HG02798 (cell line): ENCODE data around the gene FBXL17.

ENCODE experiments used
- ATAC-seq: cut with Tn5 transposase; IDR thresholded peaks from one replicate; pipeline ENCODE4 v1.9.1; 2021; ENCODE audit warnings: mild to moderate bottlenecking; ENCODE audit not compliant: unreplicated experiment, poor library complexity

The FBXL17 gene

DNA sequence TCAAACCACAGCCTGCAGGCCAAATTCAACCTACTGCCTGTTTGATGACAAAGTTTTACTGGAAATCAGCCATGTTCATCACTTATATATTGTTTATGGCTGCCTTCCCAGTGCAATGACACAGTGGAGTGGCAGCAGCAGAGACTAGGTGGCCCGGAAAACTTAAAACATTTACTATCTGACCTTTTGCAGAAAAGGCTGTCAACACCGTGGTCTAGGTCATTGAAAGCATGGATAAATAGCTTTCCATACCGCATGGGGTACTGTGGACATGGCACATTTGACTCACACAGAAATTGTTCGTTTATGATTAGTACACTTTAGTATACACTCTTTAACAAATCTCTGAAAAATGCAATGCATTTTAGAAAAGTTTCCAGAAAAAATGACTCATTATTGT, 412.9 kb downstream of the FBXL17 start:
- ATAC-seq = no peak

- ATAC-seq = no peak
These were observed 413.5 kb downstream of the FBXL17 start for GRCh38 chr5:107968406-107968843.

DNA sequence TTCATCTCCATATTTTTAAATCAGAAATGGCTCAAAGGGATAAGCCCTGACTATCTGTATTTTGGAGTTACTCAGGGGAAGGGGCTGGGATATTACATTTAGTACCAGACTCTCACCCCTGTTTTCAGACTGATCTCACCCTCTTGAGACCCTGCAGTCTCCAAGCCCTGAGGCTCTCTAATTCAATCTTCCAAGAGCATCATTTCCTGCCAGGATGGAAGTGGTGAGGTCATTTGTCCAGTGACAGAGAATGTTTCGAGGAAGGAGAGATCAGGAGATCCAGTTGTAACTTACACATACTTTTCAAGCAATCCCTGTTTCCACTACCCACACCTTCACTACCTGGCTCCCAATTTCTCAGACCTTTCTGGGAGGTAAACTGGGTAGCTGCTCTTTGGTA, 415.7 kb downstream of the FBXL17 start:
- no peak for ATAC-seq

- ATAC-seq = no peak
These were observed 417.2 kb downstream of the FBXL17 start for GRCh38 chr5:107964722-107965121.

DNA sequence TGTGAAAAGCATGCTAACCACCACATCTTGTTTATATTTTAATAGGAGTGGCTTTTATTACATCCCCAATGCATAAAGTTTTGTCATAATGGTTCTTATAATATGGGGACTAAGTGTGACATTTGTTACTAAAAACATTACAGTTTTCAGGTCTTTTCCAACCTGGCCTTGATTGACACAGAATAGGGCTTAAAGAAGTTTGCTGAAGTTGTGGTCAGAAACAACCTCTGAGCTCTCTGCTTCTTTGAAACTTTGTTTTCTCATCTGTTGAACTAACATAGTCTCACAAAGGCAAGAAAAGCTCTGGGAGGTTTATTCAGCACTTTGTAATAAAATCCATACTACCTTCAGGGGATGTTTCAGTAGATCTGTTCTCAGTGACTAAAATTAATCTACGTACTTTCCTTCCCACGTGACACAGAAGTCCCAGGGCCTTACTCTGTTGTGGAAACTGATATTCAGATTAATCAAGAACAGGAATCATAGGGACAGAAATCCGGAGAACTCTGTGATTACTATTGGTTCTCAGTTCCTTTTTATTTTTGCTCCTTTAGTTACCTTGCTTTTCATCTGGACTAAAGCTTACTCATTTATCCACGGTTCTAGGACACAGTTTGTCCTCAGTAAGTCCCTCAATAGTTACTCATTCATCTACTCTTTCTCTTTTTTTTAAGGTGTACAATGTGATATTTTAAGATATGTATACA, 422.2 kb downstream of the FBXL17 start:
- no peak for ATAC-seq

DNA sequence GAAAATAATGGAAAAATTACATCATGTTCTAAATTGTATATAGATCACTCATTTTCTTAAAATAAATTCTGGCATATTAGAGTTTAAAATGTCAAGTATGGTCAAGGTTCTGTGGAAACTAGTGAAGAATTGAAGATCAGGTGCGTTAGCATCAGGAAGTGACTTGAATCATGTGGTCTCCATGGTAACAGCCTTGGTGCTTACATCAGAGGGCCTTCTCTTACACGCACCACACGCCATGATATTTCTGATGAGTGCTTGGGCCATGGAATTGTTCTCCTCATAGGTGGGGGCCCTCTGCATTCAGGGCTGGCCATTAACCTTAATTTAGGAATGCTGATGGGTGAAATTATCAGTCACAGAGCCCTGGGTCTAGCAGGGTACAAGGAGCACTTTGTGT, 423.0 kb downstream of the FBXL17 start:
- no peak for ATAC-seq

- no peak for ATAC-seq
These were observed 423.5 kb downstream of the FBXL17 start for GRCh38 chr5:107958432-107958831.

GRCh38 chr5:107957051-107957450, 424.8 kb downstream of the FBXL17 start:
- no peak for ATAC-seq

GRCh38 chr5:107955321-107955720, 426.6 kb downstream of the FBXL17 start:
- no peak for ATAC-seq

DNA sequence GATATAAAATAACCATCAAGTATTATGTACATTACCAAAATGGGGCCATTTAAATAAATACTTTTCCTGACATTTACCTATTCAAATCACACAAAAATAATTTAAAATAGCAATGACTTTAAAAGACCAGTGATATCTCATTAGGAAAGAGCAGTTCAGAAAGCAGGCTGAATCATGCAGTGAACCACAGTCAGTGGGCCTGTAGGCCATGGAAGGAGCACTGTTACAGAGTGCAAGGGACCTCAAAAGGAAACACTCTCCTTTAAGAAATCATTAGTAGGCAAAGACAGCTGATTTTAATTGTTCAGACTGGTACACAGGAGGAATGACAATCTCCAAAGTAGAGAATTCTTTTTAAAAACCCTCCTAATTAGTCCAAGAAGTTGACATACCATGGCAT, 427.6 kb downstream of the FBXL17 start:
- ATAC-seq = no peak

DNA sequence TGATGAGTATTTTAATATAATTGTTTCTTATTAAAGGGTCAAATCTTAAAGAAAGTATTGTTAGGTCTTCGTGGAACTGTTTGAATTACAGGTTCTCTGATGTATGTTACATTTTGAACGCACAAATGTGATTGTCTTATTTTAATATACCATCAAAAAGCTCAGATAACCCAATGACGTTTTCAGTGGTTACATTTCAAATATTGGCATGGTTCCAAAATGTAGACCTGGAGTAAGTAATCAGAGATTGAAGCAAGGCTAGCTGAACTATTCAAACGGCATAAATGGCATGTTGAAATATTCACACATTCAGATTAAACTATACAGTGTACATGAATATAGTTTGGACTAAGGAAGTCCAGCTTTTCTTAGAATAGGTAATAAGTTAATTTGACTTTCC, 429.4 kb downstream of the FBXL17 start:
- no peak for ATAC-seq

GRCh38 chr5:107951309-107951708, 430.6 kb downstream of the FBXL17 start:
- no peak for ATAC-seq

DNA sequence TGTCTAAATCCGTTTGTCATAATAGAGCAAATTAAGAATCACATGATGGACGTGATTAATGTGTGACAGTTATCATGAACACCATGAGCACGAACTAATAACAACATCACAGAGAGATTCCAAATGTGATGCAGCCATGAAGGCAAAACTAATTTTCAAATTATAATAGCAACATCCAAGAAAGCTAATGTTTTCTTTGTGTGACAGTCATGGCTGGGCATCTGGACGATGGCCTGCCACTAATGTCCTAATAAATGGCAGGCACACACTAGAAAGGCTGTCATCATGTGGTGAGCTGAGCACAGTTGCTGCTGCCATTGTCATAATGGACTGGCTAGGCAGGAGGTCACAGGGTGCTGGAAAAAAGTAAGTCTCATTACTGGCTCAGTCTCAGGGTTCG, 431.1 kb downstream of the FBXL17 start:
- ATAC-seq = no peak

DNA sequence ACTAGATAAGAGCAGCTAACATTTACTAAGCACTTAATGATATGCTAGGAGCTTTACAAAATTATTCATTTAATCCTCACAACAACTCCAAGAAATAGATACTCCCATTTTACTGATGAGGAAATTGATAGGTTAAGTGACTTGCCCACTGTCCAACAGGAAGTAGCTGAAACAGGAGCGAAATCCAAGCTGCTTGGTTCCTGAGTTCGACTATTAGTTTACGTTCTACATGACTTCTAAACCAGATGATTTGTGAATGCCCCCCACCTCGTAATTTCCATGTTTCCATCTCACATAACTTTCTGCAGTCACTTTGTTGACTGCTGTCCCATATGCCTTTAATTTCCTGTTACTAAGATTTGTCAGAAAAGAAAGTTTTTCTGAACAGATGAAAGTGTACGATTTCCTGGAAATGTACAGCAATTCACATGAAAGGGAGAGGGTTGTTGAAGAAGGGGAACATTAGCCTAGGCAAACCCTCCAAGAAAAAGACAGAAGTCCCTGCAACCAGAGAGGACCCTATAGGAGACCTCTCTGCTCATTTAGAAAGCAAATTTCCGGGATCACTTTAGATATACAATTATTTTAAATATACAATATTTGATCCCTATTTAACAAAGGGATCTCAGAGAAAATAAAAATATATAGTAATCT, 432.1 kb downstream of the FBXL17 start:
- no peak for ATAC-seq

GRCh38 chr5:107948377-107948776, 433.5 kb downstream of the FBXL17 start:
- ATAC-seq = no peak

DNA sequence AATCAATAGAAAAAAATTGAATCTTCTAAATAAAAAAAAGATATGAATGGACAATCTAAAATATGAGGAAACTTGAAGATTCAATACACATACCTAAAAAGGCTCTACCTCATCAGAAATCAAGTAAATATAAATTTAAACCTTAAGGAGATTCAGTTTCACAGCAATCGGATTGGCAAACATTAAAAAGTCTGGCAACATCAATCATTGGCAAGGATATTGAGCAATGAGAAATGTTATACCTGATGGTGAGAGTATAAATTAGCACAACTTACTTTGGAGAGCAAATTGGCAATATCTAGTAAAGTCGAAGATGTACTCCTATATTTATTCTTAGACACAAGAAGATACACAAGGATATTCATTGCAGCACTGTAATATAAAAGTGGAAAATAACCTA, 436.8 kb downstream of the FBXL17 start:
- no peak for ATAC-seq

DNA sequence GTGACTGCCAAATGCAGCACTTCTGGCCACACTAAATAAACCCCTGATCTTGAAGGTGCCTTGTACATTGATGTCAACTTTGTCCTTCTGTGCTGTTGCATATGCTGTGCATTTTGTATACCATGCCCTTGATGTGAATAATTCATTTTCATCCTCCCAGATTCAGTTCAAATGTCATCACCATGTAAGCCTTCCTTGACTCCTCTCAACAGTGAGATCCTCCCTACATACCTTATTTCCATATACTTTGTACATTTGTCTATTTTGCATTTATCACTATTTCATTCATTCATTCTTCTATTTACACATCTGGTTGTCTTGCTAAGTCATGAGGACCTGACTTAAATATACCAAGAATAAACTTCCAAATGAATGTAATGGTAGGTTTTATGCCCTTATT, 438.0 kb downstream of the FBXL17 start:
- ATAC-seq = no peak

DNA sequence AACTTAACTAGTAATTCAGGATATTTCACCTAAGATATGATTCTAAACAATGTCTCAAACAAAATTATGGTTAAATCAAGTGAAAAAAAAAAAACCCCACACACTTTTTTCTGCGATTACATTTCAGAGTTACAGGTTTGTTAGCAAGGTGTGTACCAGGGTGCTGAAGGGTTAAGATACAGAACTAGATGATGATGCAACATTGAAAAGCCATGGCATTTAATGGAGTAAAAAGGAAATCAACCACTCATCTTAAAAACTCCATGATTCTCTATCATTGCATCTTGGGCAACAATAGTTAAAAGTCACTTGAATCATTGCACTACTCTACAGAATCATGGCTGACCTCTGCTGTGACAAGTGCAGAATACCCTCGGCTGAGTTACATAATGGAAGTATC, 440.9 kb downstream of the FBXL17 start:
- no peak for ATAC-seq

- no peak for ATAC-seq
These were observed 444.1 kb downstream of the FBXL17 start for GRCh38 chr5:107937651-107938355.

- no peak for ATAC-seq
These were observed 444.7 kb downstream of the FBXL17 start for GRCh38 chr5:107937204-107937603.

DNA sequence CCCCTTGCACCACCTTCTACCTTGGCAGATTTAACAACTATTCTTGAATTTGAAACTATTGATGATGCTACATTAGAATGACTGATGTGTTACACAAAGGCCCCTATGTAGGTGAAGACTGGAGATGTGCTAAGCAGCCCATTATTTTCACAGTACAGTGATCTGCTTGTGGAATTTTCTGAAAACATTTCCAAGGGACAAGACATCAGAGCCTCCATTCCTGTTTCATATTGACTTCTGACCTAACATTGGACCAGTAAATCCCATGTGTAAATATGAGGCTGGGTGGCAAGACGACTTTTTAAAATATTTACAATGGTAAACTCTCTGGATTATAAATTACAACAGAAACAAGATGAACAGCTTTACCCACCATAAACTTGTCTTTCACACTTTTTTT, 445.4 kb downstream of the FBXL17 start:
- ATAC-seq = no peak

GRCh38 chr5:107935645-107936044, 446.3 kb downstream of the FBXL17 start:
- ATAC-seq = no peak
